NCI-H1694 (cell line): ENCODE measurements around the gene TLE6.
"Not testable (repeated sequence)": the region's sequence is repeated elsewhere in the genome, so short reads cannot be mapped to it uniquely, and the experiment has no call there.

Experiments
- DNase-seq: peaks from one replicate; lab custom pipeline; 2025; lab: John Stamatoyannopoulos, UW

Gene TLE6

DNA sequence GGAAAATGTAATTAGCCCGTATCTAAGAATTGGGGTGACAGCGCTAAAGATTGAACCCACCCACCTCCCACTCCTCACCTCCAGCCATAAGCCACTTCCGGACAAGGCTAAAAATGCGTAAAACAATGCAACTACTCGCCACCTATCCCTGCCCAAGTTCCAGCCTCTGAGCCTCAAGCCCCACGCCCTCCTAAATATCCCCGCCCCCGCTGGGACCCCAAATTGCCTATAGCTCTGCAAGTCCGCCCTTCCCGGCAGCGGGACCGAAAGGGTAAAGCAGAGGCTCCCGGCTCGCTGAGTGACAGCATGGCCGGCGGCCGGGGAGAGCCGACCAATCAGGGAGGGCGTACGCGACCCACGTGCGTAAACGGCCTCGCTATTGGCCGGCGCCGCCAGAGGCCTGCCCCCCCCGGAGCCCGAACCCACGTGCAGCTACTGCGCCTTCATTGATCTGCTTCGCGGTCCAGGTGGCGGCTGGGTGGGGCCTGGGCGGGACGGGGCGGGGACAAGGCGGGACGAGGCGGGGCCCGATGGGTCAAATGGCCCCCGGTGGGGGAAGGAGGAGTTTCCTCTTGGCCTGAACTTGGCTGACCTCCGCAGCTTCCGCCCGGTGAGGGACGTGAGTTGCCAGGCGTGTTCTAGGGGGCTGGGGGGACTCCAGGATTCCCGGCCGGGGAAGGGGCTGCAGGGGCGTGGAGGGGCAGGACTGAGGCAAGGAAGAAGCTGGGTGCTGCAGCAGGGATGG is at the start of gene TLE6:
TLE6 (plus strand) TSS at position 564 of the 745 bp plus-strand sequence. CDS start 670 bp downstream, outside the sequence.
- peak; percentile 90 for DNase-seq

DNA sequence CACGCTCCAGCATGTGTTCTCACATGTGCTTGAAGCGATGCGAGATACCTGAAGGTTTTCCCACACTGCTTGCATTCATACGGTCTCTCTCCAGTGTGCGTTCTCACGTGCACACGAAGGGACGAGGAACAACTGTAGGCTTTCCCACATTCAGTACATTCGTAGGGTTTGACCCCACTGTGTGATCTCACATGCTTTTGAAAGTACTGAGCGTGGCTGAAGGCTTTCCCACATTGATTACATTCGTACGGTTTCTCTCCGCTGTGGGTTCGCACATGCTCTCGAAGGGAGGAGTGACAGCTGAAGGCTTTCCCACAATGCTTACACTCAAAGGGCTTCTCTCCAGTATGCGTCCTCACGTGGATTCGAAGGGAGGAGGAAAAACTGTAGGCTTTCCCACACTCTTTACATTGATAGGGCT is 43.9 kb upstream of the TLE6 start:
- no peak for DNase-seq

DNA sequence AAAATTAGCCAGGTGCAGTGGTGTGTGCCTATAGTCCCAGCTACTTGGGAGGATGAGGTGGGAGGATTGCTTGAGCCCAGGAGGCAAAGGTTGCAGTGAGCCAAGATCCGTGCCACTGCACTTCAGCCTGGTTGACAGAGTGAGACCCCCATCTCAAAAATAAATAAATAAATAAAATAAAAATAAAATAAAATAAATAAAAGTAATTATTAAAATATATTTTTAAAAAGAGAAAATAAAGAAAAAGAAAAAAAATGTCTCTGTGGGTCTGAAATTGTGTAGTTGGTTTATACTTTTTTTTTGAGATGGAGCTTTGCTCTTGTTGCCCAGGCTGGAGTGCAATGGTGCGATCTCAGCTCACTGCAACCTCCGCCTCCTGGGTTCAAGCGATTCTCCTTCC is 41.5 kb upstream of the TLE6 start:
- DNase-seq = not testable (repeated sequence)

DNA sequence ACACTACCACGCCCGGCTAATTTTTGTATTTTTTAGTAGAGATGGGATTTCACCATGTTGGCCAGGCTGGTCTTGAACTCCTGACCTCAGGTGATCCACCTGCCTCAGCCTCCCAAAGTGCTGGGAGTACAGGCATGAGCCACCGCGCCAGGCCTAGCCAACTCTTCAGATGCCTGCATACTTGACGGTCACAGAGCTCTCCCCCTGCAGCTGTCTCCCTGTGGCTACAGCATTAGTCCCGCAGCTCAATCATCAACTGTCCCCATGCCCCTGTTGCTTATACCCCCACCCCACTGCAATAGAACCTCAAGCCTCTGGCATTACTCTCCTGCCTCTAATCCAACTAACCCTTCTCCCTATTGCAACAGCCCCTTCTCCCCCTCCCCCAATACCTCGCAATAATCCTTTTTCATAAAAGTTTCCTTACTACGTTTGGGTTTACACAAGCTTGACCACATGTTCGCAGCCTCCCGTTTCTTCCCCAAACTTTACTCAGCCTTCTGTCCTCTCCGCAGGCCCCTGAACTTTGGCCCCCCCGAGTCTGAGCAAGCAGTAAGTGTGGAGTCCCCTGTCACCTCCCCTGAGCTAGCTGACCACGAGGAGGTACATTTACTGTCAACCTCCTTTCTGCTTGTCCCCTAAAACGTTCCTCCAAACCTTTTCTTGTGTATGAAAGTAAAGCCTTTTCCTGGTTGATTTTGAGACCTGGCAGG is 34.3 kb upstream of the TLE6 start:
- no peak for DNase-seq

DNA sequence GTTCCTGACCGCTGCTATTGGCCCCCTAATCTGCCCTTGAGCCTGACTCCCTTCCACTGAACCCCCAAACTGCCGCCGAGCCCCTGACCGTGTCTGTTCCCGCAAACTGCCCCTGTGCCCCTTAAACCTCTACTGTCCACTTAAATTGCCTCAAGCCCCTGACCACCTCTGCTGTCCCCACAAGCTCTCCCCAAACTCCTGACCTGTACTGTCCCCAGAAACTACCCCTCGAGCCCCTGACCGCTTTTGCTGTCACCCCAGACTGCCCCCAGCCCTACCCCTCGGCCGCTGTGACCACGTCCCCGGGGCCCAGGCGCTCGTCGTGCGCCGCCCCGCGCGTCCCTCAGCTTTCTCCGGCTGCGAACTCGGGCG is 33.0 kb upstream of the TLE6 start:
- DNase-seq = no peak

DNA sequence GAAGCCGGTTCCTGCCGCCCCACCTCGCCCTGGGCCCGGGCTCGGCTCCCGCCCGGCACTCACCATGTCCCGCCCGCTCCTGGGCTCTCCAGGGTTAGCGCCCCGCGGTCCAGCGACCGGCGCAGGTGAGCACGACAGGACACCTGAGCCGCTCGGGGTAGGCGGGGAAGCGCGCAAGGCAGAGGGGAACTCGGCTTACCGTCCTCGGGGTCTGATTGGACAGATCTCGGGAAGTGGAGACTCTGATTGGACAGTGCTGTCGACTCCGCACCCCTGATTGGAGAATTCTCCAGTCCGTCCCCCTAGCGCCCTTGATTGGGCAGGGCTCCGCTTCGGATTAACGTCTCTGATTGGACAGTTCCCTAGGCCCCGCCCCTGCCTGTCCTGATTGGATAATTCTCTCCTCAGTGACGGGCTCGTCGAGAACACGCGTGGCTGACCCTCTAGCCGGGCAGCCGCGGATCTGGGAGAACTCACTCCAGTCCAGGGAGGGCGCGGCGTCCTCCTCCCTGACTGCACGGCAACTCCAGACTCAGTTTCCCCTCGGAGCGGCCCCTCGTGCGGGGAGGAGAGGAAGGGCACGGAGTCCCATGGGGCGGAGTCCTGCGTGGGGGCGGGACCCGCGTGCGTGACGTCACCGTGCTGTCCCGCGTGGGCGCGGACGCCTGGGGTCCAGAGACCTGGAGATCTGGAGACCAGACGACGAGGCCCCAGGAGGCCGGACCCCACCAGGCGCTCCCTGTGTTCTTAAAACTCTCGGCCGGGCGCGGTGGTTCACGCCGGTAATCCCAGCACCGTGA is 32.4 kb upstream of the TLE6 start, which contains the start of gene ZNF77:
ZNF77 (minus strand) TSS at position 197 of the 800 bp plus-strand sequence; CDS start at position 66, 131 bp downstream.
- peak; percentile 99 for DNase-seq

DNA sequence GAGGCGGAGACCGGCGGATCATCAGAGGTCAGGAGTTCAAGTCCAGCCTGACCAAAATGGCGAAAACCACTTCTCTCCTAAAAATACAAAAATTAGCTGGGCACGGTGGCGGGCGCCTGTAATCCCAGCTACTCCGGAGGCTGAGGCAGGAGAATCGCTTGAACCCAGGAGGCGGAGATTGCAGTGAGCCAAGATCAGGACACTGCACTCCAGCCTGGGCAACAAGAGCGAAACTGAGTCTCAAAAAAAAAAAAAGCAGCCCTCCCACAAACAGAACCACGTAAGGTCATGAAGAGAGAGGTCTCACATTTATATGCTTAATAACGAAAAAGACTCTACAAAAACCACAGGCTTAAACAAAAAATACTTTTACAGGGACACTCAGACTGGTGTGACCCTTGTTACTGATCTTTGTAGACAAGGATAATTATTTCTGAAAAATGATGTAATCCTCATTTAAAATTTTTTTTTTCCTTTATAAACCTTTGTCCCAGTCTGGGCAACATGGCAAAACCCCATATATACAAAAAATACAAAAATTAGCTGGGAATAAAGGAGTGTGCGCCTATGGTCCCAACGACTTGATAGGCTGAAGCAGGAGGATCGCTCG is 31.7 kb upstream of the TLE6 start:
- no peak for DNase-seq

DNA sequence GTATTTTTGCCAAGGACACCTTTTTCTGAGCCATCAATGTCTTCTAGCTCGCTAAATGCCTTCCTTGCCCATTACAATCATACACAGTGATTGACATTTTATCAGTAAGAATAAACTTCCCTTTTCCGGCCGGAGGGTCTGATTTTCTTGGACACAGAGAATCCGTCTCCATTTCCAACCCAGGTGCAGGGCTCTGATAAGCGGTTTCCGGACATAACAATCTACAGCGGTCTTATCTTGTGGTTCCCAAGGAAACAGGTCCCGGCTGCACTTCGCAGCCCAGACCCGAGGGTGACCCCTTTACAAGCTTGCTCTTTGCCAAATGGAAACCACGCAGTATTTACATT is 27.5 kb upstream of the TLE6 start:
- no peak for DNase-seq

DNA sequence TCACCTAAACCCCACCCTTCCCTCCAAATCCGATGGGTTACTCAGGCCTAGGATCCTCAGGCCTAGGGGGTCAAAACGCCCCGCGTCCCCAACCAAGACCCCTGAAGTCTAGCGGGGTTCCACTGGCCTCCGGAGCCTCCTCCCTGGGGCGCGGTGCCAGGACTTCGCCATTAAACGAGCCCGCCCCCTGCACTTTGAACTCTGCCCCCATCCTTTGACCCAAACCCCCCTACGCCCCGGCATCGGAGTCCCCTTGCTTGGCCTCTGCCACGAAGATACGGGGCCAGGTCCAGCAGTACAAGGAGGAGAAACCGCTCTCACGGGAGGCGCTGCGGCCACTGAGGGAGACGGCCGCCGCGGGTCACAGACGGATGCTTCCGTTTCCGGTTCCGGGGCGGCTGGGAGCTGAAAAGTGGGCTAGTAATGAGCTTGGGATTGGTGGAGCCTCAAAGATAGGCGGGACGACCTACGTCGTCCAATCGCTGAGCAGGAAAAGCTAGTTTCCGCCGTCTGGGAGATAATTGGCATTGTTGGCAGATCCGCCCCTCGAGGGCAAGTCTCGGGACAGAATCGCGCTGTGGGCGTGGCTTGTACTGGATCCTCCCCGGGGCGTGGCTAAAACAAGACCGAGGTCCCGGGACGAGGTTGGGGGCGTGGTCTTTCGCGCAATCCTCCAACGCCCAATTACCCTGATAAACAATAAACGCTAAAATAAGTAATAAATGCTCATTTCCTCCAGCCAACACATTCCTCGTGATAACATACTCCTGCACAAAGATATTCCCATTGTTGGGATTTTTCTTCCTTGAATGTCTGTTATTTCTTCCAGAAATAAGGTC is 26.9 kb upstream of the TLE6 start:
- peak; percentile 98 for DNase-seq

DNA sequence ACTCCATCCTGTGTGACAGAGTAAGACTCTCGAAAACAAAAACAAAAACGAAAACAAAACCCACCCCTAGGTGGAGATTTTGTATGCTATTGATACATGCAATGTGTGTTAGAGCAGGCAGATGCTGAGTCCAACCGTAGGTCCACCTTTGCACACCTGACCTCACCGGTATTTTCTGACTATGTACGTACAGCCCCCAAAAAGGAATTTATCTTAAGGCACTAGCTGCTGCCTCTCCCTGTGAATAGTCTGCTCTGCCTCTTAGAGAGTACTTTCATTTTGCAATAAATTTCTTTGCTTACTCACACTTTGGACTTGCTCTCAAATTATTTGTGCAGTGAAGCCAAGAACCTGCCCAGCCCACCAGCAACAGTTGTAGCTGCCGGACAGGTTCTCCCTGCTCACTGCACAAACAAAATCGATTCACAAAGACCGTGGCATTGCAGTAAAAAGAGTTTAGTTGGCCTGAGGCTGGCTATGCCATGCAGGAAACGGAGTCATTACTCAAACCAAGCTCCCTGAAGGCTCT is 24.3 kb upstream of the TLE6 start:
- no peak for DNase-seq

DNA sequence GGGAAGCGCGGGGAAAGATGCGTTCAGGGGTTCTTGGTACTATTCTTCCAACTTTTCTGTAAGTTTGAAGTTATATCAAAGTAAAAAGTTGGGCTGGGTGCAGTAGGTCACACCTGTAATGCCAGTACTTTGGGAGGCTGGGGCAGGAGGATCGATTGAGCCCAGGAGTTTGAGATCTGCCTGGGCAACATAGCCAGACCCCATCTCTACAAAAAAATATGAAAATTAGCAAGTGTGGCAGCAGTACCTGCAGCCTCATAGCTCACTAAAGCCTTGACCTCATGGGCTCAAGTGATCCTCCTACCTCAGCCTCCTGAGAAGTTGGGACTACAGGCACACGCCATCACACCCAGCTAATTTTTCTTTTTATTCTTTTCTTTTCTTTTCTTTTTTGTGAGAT is 20.2 kb upstream of the TLE6 start:
- no peak for DNase-seq

DNA sequence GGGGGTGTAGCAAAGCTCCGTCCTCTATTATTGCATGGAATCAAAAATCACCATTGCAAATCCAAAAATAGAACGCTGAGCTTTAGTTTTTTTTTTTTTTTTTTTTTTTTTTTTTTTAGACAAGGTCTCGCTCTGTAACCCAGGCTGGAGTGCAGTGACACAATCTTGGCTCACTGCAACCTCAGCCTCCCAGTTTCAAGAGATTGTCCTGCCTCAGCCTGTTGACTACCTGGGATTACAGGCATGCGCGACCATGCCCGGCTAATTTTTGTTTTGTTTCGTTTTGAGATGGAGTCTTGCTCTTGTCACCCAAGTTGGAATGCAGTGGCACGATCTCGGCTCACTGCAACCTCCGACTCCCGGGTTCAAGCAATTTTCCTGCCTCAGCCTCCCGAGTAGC is 17.2 kb upstream of the TLE6 start:
- no peak for DNase-seq

DNA sequence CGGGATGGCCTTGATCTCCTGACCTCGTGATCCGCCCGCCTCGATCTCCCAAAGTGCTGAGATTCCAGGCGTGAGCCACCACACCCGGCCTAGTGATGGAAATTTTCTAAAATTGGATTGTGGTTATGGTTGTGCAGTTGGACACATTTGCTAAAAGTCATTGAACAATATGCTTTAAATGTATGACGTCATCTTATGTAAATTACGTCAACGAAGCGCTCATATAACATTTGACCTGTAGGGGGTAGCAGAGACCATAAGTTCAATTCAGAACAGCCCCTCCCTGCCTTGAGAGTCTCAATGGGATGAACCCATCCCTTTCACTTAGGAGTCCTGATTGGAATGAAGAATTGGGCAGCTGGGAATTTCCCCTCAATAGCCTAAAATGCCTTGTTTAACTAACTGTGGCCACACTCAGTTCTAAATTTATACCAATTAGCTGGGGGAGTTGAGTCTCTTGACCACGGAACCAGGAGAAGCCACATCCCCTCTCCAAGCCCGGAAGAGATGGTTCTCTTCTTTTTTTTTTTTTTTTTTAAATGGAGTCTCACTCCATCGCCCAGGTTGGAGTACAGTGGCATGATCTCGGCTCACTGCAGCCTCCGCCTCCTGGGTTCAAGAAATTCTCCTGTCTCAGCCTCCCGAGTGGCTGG is 15.2 kb upstream of the TLE6 start:
- DNase-seq = peak; percentile 81

DNA sequence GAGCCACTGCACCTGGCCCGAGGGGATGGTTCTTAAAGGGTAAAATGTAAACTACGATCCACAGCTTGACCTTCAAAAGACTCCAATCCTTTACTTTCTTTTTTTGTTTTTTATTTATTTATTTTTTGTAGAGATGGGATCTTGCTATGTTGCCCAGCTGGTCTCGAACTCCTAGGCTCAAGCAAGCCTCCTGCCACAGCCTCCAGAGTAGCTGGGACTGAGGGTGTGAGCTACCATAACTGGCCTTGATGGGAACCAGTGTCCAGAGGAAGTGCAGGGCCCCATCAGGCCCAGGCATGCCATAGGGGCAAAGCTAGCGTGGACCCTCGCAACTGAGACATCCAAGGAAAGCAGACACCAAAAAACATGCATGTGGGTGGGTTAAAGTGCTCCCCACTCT is 14.2 kb upstream of the TLE6 start:
- no peak for DNase-seq

DNA sequence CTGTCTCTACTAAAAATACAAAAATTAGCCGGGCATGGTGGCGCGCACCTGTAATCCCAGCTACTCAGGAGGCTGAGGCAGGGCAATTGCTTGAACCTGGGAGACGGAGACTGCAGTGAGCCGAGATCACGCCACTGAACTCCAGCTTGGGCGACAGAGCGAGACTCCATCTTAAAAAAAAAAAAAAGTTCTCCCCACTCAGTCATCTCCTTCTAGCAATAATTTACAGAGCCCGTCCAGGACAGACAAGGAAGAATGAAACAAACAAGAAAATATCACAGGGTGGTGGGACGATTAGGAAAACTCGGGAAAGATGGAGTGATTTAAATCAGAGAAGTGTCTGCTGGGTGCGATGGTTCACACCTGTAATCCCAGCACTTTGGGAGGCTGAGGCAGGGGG is 13.7 kb upstream of the TLE6 start:
- DNase-seq = not testable (repeated sequence)

DNA sequence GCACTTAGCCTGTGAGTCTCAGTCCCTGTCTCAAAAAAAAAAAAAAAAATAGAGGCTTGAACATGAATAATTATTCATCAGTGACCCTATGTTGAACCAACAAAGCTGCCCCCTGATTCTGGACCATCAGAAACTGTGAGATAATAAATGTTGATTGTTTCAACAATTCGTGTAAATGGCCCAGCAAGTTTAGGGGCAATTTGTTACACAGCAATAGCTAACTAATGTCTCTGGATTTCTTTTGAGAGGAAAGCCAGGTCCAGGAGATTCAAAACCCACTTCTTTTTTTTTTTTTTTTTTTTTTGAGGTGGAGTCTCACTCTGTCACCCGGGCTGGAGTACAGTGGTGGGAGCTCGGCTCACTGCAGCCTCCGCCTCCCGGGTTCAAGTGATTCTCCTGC is 12.5 kb upstream of the TLE6 start:
- DNase-seq = no peak

DNA sequence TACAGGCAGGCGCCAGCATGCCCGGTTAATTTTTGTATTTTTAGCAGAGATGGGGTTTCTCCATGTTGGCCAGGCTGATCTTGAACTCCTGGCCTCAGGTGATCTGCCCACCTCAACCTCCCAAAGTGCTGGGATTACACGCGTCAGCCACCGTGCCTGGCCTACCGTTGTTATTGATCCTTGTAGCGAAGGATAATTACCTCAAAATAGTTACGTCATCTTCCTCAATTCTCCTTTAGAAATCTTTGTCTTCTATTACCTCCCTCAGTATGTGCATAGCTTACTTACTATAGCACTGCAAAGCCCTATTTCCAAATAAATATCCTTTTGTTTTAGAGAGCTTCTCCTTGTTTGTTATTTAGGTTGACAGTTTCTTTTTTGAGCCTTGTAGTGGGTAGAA is 9.4 kb upstream of the TLE6 start:
- no peak for DNase-seq

DNA sequence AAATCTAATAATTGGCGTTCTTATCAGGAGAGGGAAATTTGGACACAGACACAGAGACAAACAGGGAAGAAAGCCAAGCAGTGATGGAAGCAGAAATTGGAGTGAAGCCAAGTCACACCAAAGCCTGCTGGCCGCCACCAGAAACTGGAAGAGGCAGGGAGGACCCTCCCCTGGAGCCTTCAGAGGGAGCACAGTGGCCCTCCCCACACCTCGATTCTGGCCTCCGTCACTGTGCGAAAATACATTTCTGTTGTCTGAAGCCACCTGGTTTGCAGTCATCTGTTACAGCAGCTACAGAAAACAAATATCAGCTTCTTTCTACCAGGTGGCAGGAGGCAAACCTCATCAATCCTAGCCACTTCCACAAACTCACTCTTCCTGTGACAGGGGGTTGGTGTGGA is 8.3 kb upstream of the TLE6 start:
- peak; percentile 56 for DNase-seq

DNA sequence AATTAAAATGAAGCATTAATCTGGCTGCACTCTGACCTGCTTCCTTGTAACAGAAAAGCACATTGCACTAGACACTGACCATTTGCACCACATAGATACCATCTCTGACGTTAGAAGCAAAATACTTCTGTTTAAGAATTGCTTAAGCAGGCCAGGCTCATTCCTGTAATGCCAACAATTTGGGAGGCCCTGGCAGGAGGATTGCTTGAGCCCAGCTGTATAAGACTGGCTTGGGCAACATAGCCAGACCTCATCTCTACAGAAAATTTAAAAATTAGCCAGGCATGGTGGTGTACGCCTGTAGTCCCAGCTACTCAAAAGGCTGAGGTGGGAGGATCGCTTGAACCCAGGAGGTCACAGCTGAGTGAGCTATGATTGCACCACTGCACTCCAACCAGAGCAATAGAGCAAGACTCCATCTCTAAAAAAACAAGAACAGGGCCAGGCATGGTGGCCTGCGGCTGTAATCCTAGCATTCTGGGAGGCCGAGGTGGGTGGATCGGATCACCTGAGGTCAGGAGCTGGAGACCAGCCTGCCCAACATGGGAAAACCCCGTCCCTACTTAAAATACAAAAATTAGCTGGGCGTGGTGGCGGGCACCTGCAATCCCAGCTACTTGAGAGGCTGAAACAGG is 7.0 kb upstream of the TLE6 start:
- DNase-seq = no peak

DNA sequence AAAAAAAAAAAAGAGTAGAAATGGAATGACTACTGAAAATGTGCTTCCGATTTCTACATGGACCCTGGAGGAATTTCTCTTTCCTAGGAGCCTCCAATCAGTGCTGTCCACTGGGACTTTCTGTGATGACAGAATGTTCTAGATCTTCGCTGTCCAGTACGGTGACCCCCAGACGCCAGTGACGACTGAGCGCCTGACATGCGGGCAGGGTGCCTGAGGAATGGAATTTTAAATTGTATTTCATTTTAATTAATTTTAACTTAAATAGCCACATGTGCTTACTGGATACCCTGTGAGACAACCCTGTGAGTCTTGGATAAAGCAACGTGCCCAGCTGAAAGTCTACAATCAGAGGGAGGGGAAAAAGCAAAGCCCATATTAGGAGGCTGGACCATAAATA is 4.1 kb upstream of the TLE6 start:
- no peak for DNase-seq
